GM21528 (cell line): ENCODE measurements around the gene PRCP.
A peak's percentile ranks its signal among the peaks of the same experiment; 100 is the strongest.

Experiments used
- ATAC-seq: cut with Tn5 transposase; IDR thresholded peaks from one replicate; pipeline ENCODE4 v1.9.1; 2021; ENCODE audit warnings: mild to moderate bottlenecking, moderate library complexity; ENCODE audit not compliant: unreplicated experiment, low FRiP score

PRCP gene

GRCh38 chr11:82791779-82792178 is 108.5 kb downstream of the PRCP start:
- no peak for ATAC-seq

GRCh38 chr11:82790723-82791484 is 109.3 kb downstream of the PRCP start:
- ATAC-seq = no peak

- ATAC-seq = no peak
Measured at GRCh38 chr11:82787981-82788380, 112.2 kb downstream of the PRCP start.

GRCh38 chr11:82786836-82787235 is 113.4 kb downstream of the PRCP start:
- ATAC-seq = no peak

- ATAC-seq = no peak
Measured at GRCh38 chr11:82786001-82786400, 114.2 kb downstream of the PRCP start.

GRCh38 chr11:82782825-82783374 is 117.3 kb downstream of the PRCP start:
- no peak for ATAC-seq

- ATAC-seq = no peak
Measured at GRCh38 chr11:82778776-82779175, 121.5 kb downstream of the PRCP start.

- no peak for ATAC-seq
Measured at GRCh38 chr11:82776377-82776776, 123.9 kb downstream of the PRCP start.

- ATAC-seq = peak; percentile 99
Measured at GRCh38 chr11:82775736-82776346, 124.4 kb downstream of the PRCP start.

- ATAC-seq = no peak
Measured at GRCh38 chr11:82775218-82775617, 125.0 kb downstream of the PRCP start.
